ENCODE measurements around the gene ASPRV1. TPM values are rescaled to one million over a fixed set of nuclear protein-coding genes. Genes with fewer than 3 reads are reported as not detected.
A peak's percentile ranks its signal among the peaks of the same experiment; 100 is the strongest.

ASPRV1 gene
- total RNA-seq, 1 experiment from 2014 or later: 0.95 TPM

DNA sequence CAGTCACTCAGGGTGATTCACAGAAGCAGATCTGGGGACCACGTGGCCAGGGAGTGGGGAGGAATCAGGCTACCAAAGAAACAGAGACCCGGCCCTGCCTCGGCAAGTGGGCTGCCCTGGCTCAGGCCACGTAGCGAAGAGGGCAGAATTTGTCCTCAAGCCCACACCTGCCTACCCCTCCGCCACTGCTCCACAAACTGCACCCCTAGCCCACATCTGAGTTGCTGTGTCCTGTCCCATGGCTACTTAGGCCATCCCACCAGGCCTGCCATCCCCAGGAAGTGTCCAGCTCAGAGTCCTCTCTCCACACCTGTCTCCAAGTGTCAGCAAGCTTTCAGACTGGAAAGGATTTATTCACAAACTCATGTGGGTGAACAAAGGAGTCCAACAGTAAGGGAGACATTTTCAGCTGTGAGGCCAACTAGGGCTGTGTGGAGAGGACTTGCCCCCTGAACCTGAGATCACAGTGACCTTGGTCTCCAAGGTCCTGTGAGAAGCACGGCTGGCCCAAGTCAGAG is 31.7 kb upstream of the ASPRV1 start:
- H3K36me3 ChIP-seq: no peaks in the 10 kb centered on the region
- DNase-seq: no peak
- H3K9me3 ChIP-seq: no peaks in the 10 kb centered on the region
- no peaks in the 10 kb centered on the region for H3K27me3 ChIP-seq
- H3K4me3 ChIP-seq: no peak overlapping the region

DNA sequence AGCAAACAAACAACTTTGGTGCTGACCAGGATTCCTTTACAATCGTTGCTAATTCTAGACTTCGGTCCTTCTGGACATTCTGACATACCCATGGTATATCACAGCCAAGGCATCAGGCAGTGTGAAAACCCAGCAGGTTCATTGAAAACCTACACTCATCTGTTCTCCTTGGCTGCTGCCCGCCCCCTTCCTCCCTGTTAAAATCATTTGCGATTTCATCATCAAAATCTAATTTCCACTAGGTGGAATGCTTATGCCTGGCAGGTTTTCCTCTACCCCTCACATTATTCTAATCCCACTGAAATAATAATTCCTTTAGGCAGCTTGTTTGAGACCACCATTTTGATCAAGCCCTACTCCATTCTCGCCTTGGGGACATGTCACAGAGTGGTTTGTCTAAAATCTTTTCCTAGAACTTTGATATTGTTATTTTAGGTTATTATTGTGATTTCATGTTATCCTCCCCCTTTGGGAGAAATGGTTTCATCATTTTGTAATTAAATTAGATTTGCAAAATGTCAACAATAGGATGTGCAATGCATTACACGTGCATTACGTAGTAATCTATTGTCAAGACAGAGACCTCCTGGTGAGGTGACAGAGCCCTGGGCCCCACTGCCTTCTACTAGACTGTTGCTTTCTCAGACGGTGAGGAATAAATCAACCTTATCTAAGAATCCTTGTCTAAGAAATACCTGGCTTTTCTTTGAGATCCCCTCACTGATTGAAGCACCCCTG is 31.0 kb upstream of the ASPRV1 start:
- Histone ChIP-seq H3K27me3 (no peaks in the 10 kb centered on the region), H3K4me3 (no peak overlapping the region), H3K36me3 (no peaks in the 10 kb centered on the region), H3K9me3 (no peaks in the 10 kb centered on the region)
- no peak for DNase-seq

DNA sequence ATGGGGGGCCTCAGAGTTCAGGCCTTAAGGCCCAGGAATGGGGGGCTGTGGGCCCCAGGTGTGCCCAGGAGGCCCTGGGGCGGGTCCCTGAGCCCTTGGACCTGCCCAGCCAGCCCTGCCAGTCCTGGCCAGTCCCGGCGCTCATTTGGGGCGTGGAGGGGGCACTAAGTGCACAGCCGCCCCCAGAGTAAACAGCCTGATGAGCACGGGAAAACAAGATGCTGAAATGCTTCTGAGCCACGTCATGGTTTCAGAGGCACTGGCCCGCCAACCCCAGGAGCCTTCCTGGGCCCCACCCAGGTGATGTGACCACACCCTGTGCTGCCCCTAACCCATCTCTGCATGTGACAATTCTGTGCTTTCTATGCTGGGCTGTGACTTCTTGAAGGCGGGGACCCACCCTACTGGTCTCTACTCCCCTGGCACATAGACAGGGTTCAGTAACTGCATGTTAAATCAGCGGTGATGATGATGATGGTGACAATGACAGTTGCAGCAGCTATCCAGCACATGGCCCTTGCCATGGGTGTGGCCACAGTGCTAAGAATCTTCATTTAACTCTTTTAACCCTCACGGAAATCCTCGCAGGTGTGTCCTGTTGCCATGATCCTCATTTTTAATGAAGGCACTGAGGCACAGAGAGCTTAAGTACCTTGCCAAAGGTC is 28.1 kb upstream of the ASPRV1 start:
- H3K27me3 ChIP-seq: no peaks in the 10 kb centered on the region
- no peaks in the 10 kb centered on the region for H3K36me3 ChIP-seq
- no peak for DNase-seq
- H3K4me3 ChIP-seq: no peak overlapping the region
- H3K9me3 ChIP-seq: no peaks in the 10 kb centered on the region

DNA sequence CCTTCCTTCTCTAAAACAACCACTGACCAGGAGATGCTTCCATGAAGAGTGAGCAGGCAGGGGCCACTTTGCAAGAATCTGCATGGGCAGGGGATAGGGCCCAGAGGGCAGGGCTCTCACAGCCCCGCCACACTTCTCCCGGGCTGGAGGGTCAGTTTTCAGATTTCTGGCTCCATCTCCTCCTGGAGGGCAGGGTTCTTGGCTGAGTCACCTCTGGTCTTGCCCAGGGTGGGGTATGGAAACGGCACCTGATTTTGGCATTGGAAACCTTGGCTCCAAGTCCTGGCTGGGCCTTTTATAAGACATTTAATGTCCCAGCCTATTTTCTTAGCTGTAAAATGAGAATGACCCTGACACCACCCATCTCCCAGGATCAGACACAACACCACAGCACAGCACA is 27.6 kb upstream of the ASPRV1 start:
- Histone ChIP-seq H3K9me3 (no peaks in the 10 kb centered on the region), H3K4me3 (no peak overlapping the region), H3K27me3 (no peaks in the 10 kb centered on the region), H3K36me3 (no peaks in the 10 kb centered on the region)
- DNase-seq: peak; percentile 57

DNA sequence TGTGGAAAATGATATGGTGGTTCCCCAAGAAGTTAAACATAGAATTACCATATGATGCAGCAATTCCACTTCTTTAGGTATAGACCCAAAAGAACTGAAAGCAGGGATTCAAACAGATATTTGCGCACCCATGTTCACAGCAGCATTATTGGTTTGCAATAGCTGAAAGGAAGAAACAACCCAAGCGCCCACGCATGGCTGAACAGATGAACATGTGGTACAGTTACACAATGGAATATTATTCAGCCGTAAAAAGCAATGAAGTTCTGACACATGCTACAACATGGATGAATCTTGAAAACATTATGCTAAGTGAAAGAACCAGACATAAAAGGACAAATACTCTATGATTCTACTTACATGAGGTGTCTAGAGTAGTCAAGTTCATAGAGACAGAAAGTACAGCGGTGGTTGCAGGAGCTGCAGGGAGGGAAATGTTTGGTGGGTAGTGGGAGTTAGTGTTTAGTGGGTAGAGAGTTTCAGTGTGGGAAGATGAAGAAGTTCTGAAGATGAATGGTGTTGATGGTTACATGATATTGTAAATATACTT is 26.7 kb upstream of the ASPRV1 start:
- no peak for DNase-seq
- Histone ChIP-seq H3K27me3 (no peaks in the 10 kb centered on the region), H3K36me3 (no peaks in the 10 kb centered on the region), H3K9me3 (no peaks in the 10 kb centered on the region), H3K4me3 (no peak overlapping the region)

DNA sequence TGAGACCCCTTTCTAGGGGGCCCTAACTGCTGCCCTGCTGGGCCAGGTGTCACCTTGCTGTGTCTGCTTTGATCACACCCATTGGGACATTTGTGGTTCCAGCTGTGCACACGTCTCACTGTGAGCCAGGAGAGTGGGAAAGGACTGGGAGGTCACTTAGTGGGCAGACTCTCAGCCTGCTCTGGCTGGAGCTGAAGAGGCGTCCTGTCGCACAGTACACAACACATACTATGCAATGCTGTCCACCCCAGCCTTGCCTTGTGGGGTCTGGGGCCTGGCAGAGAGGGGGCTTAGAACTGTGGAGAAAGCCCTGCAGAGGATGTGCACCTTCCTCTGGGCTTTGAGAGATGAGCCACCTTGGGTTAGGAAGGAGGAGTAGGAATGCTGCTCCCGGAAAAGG is 25.3 kb upstream of the ASPRV1 start:
- H3K27me3 ChIP-seq: no peaks in the 10 kb centered on the region
- no peaks in the 10 kb centered on the region for H3K9me3 ChIP-seq
- no peaks in the 10 kb centered on the region for H3K36me3 ChIP-seq
- no peak overlapping the region for H3K4me3 ChIP-seq
- no peak for DNase-seq

DNA sequence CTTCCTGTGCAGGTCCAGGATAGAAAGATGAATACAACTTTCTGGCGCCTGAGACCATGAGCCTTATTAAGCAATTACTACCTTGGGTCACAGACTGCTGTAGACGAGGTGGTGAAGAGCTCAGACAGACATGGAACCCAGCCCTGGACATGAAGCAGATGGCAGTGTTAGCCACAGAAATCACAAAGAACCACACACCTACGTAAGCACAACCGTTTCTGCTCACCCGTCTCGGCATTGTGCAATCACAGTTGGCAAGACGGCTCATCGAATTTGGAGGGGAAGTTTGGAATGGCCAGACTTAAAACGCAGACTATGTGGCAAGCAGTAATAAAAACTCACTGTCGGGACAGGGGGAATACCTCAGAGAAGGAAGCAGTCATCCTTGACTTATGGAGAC is 24.3 kb upstream of the ASPRV1 start:
- Histone ChIP-seq H3K4me3 (no peak overlapping the region), H3K36me3 (no peaks in the 10 kb centered on the region), H3K9me3 (no peaks in the 10 kb centered on the region), H3K27me3 (no peaks in the 10 kb centered on the region)
- no peak for DNase-seq

DNA sequence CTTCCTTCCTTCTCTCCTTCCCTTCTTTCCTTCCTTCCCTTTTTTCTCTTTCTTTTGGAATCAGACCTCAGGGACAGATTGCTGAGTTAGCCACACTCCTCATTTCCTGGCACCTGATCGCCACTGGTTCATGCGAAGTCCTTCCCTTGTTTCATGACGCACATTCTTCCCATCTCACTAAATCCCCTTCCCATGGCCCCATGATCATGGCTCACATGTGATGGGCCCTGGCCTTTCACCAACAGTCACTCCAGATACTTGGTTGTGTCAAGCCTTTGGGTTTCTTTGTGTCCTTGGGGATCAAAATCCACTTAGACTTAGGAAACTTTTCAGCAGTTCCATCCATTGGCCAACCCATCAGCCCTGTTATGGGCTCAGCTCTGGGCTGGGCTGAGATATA is 23.8 kb upstream of the ASPRV1 start:
- no peaks in the 10 kb centered on the region for H3K9me3 ChIP-seq
- DNase-seq: no peak
- H3K36me3 ChIP-seq: no peaks in the 10 kb centered on the region
- H3K4me3 ChIP-seq: no peak overlapping the region
- no peaks in the 10 kb centered on the region for H3K27me3 ChIP-seq

DNA sequence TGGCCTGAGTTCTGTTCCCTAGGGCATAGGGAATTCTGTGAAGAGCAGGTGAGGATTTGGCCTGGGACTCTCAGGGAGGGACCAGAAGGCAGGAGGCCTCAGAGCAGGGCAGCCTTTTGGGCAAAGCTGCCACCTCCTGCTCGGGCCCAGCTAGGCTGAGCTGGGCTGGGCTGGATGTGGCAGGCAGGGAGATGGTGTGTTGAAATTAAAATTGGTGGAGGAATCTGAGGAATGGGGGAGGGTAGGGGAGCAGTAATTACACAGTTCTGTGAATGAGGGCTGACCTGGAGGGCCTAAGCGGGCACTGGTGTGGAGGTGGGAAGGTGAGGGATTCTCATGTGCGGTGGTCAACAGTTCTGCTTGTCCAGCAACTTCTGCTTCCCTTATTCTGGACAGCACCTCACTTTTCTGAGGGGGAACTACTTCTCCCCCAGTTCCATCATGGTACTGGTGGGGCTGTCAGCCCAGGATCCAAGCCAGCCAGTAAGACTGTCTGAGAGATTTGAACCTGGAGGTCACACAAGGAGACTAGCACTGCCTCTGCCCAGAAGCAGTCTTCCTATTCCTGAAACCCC is 22.0 kb upstream of the ASPRV1 start:
- no peak overlapping the region for H3K4me3 ChIP-seq
- no peaks in the 10 kb centered on the region for H3K9me3 ChIP-seq
- H3K36me3 ChIP-seq: no peaks in the 10 kb centered on the region
- DNase-seq: no peak
- H3K27me3 ChIP-seq: no peaks in the 10 kb centered on the region

DNA sequence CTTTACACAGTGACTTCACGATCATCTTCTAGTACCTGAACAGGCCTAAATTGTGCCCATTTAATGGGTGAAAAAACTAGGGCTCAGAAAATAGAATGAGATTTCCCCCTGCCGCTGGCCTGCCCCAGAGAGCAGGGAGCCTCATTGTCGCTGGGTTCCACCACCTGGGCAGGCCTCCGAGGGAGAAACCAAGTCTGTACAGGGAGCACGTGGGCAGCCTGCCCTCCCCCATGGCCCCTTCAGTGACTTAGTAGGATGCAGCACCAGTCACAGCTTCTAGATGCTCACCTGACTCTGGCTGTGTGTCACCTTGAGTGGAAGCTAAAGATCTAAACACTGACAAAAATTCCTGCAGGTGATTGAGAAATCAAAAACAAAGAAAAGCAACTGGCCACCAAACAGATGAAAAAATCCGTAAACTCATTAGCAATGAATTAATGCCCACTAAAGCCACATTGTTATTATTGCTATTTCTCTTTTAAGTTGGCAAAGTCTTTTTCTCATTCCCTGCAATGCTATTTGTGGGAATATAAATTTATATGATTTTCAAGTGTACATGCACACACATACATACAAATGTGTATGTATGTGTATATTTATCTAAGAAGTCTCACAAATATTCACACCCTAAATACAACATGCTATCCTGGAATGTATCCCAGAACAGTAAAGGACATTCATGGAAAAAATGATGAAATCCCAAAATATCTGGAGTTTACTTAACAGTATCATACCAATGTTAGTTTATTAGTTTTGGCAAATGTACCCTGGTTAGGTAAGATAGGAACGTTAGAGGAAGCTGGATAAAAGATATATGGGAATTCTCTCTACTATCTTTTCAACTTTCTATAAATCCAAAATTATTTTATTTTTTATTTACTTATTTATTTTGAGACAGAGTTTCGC is 18.7 kb upstream of the ASPRV1 start:
- Histone ChIP-seq H3K4me3 (no peak overlapping the region), H3K27me3 (no peaks in the 10 kb centered on the region), H3K9me3 (no peaks in the 10 kb centered on the region), H3K36me3 (no peaks in the 10 kb centered on the region)
- no peak for DNase-seq

DNA sequence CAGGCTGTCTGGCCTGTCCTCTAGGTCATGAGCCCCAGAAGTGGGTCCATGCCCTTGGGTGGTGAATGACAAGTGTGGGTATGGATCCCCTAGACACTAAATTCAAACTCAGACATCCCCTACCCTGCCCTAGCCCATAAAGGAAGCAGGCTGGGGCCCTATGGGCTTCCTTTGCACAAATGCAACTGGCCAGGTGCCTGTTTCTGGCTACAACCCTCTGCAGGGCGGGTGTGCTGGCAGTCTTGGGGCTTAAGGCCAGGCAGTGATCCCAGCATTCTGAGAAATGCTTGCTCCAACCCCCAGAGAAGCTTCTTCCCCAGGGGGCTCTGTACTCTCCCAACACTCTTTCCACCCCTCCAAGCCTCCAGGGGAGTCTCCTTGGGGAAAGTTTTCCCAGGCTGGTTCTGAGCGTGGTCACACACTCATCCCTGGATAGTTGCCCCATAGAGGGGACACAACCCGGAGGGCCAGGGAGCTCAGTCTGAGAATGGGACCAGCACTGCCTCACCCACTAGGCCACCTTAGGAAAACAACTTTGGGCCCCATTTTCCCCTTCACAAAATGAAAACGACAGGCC is 16.6 kb upstream of the ASPRV1 start:
- Histone ChIP-seq H3K4me3 (no peak overlapping the region), H3K27me3 (no peaks in the 10 kb centered on the region), H3K9me3 (no peaks in the 10 kb centered on the region), H3K36me3 (no peaks in the 10 kb centered on the region)
- no peak for DNase-seq

DNA sequence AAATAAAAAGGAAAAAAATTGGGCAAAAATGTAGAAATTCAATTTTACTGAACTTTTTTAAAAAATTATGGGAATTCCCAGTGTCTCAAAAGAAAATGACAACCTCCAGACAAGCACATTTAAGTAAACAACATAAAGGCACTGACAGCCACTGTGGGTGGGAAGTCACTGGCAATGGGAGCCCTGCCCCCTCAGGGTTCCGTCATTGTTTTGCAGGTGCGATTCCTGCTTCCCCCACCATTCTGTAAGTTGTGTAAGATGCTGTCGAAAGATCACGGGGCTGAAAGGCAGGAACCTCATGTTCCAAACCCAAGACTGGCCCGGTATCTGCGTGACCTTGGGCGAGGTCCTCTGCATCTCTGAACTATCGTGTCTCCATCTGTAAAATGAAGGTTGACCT is 15.8 kb upstream of the ASPRV1 start:
- Histone ChIP-seq H3K36me3 (no peaks in the 10 kb centered on the region), H3K9me3 (no peaks in the 10 kb centered on the region), H3K4me3 (no peak overlapping the region), H3K27me3 (no peaks in the 10 kb centered on the region)
- DNase-seq: no peak

DNA sequence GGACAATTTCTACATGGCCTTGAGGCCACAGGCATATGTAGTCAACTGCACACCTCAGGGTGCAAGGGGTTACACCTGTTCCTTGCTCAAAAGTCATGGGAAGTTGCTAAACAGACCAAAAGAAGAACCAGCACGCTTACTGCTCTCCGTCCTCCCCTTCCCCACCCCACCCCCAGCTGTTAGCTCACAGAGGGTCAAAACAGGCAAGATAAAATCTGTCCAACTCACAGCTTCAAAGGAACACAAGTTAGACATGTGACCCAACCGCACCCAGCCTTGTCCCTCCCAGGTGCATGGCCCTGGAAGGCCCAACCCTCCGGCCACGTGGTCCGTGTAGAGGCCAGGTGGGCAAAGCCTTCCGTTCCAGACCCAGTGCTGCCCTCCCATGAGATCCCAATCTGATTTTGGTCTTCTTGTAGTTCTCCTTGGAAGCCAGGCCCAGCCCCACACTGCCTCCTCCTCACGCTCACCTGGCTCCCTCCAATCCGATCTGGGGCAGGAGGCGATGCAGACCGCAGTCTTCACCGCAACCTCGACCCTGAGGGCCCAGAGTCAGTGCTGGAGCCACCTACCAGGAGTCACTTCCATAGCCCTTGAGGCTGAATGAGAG is 14.5 kb upstream of the ASPRV1 start:
- Histone ChIP-seq H3K36me3 (no peaks in the 10 kb centered on the region), H3K4me3 (no peak overlapping the region), H3K27me3 (no peaks in the 10 kb centered on the region), H3K9me3 (no peaks in the 10 kb centered on the region)
- no peak for DNase-seq

DNA sequence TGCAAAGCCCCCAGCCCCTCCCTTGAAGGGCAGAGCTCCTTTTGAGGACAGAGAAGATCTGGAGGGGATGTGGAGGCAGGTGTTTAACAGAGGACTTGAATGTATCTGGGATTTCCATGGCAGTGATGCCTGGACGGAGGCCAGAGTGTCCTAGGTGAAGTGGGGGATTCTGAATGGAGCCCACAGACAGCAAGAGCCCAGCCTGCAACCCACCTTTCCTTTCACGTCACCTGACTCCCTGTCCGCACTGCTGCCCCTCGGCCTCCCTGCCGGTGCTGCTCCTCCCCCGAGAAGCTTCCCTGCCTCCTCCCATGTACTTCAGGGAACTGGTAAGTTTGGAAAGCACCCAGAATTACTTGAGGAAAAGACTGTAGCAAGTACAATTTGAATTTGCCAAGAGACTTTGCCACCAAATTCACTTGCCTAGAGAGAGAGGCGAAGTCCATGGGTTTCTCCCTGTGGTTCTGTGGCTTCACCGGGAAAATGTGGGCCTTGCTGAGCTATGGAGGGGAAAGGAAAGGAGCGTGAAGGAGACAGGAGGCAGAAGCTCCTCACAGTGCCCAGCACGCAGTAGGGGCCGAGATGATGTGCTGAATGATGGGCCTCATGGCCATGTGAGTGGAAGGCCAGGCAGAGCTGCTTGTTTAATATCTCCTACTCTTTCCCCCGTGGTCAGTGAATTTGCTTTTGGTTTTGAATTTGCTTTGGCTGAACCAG is 13.9 kb upstream of the ASPRV1 start:
- no peaks in the 10 kb centered on the region for H3K27me3 ChIP-seq
- DNase-seq: no peak
- no peak overlapping the region for H3K4me3 ChIP-seq
- no peaks in the 10 kb centered on the region for H3K36me3 ChIP-seq
- no peaks in the 10 kb centered on the region for H3K9me3 ChIP-seq

DNA sequence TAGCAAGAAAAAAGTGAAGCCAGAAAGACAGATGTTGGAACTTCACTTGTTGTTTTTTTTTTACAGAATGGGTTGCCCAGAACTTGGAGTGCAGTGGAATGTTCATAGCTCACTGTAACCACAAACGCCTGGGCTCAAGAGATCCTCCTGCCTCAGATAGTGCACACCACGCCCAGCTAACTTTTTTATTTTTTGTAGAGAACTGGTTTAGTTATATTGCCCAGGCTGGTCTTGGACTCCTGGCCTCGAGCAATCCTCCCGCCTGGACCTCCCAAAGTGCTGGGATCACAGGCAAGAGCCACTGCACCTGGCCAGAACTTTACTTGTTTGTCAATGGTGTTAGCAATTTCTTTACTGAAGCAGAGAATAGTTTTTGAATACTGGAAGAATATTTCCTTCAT is 11.9 kb upstream of the ASPRV1 start:
- no peaks in the 10 kb centered on the region for H3K36me3 ChIP-seq
- no peaks in the 10 kb centered on the region for H3K9me3 ChIP-seq
- H3K4me3 ChIP-seq: no peak overlapping the region
- H3K27me3 ChIP-seq: no peaks in the 10 kb centered on the region
- DNase-seq: peak; percentile 27

All from MG63 (cell line).